Neural cell (in vitro differentiated cells): ENCODE results near the gene CRIP3.

Experiments used
- CTCF ChIP-seq: fragments of 450-650 bp; IDR thresholded peaks from 2 replicates; pipeline ENCODE4 v1.5.1; 2014; ENCODE audit warnings: antibody characterized with exemption, mild to moderate bottlenecking, moderate library complexity; ENCODE audit not compliant: poor library complexity, severe bottlenecking
- EP300 ChIP-seq: fragments of 450-650 bp; conservative IDR thresholded peaks from 2 replicates; pipeline ENCODE4 v1.6.1; 2014; ENCODE audit warnings: antibody characterized with exemption, mild to moderate bottlenecking, moderate library complexity; ENCODE audit not compliant: poor library complexity, severe bottlenecking
- EZH2 ChIP-seq: fragments of 200-600, 300-800 bp; shearing (Covaris generic), sonication (generic); IDR thresholded peaks from 2 replicates; pipeline ENCODE4 v1.6.1; 2014; ENCODE audit warnings: antibody characterized with exemption, low read length, borderline replicate concordance, mild to moderate bottlenecking; ENCODE audit not compliant: insufficient read depth, poor library complexity, severe bottlenecking
- POLR2AphosphoS5 ChIP-seq: IDR thresholded peaks from 2 replicates; pipeline ENCODE4 v1.6.1; 2012
- REST ChIP-seq: IDR thresholded peaks from 2 replicates; pipeline ENCODE4 v1.6.1; 2012; ENCODE audit warnings: borderline replicate concordance
- TAF1 ChIP-seq: IDR thresholded peaks from 2 replicates; pipeline ENCODE4 v1.6.1; 2012; ENCODE audit warnings: low read depth

DNA sequence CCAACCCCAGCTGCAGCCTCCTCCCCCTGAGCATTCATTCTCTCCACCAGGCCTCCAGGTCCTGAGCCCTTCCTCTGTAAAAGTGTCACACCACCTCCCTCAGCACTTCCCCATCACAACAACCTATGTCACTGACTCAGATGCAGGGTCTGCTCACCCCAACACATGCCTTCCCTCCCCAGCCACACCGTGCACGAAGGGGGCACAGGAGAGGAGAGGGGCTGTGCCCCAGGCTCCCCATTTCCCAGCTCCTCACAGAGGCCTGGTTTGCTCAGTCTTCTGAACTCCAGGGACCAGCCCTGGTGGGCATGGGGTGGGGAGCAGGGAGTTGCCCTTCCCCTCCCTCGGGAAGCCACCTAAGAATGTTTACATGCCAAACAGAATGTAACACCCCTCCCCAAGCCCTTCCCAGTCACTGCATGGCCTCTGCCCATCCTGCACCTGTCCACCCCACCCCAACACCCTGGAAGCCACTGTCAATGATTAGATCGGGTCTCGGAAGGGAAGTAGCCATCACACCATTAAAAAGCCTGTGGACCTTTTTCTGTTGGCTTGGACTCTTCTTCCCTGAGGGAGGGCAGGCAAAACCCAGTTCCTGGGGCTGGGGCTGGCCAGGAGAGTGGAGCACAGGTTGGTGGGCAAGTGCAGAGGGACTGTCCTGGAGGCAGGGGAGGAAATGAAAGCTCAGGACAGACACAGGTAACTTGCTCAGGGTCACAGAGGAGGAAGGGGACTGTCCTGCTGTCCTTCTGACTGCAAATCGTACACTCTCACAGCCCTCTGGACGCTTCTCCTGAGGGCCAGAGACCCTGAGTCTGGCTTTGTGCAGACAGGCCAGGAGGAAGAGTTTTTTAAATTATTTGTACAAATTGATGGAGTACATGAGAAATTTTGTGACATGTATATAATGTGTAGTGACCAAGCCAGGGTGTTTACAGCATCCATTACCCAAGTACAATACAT, 20.6 kb downstream of the CRIP3 start:
- TF ChIP-seq REST (no peak), POLR2AphosphoS5 (no peak), TAF1 (no peak), CTCF (no peak), EZH2 (no peak), EP300 (no peak)
